GM18511 (cell line): ENCODE measurements around the gene CXCR5.

Source experiments
- ATAC-seq: cut with Tn5 transposase; IDR thresholded peaks from one replicate; pipeline ENCODE4 v1.9.1; 2021; ENCODE audit warnings: mild to moderate bottlenecking, moderate library complexity; ENCODE audit not compliant: unreplicated experiment

Gene CXCR5

GRCh38 chr11:118876286-118876685 is 7.4 kb upstream of the CXCR5 start:
- no peak for ATAC-seq

GRCh38 chr11:118877487-118878162 is 6.1 kb upstream of the CXCR5 start:
- no peak for ATAC-seq

- no peak for ATAC-seq
These were observed 5.5 kb upstream of the CXCR5 start for GRCh38 chr11:118878163-118878563.

DNA sequence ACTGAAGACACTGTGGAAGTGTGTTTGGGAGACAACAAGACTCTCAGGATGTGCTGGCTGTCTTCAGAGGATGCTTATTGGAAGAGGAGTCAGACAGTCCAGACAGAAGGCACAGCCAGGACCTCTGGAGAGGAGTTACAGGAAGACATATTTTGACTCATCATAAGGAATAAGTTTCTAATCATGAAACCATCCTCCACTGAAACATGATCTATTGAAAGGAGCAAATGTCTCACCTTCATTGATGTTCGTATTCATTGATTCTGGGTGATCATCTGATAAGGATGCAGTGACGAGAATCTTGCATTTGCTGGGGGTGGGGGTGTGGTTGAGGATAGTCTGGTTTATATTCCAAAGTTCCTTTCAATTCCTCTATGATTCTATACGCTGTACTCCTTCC is 2.5 kb upstream of the CXCR5 start:
- ATAC-seq, result no peak

- ATAC-seq, result no peak
These were observed 1.2 kb upstream of the CXCR5 start for GRCh38 chr11:118882491-118882890.

DNA sequence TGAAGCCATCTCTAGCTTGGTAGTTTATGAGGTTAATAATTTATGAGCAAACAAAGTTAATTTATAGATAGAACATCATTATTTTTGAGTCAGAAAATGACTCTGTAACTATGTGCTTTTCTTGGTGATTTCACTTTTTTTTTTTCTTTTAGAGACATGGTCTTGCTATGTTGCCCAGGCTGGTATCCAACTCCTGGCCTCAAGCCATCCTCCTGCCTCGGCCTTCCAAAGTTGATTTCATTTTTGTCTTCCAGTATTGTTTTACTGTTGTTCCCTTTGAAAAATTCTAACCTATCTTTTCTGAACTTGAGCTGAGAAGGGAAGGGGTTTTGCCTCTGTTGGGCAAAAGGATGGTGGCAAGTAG is 706 bp upstream of the CXCR5 start:
- no peak for ATAC-seq

DNA sequence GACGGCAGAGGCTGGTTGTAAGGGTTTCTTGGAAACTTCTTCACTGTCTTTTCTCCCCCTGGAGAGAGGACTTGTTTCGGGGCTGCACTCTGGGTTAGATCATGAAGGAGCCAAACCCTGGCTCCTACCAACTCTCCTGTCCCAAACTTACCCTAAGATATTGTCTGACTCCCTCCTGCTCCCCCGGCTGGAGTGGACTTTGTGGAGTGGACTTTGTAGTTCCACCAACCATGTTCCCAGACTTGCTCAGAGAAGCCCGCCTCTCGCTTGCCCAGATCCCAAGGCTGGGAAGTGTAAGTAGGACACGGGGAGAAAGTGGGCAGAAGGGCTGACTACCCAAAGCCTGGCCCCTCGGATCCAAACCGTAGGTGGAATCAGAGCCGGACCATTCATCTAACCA is 1.2 kb downstream of the CXCR5 start:
- no peak for ATAC-seq

DNA sequence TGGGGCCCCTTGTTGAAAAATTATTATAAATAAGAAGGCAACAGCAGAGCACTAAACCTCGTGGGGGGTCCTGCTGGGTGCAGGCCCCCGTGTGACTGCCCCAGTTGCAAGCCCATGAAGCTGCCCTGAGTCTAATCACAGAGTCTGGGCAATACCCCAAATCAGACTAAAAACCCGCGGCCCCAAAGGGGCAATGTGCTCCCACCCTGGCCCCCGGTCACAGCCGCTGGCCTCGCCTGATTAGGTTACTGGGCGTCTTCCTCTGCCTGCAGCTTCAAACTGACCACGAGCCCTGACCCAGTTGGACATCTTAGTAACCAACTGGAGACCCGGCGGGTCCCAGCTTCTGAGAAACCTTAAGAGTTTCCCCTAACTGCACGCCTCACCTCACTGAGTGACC is 1.6 kb downstream of the CXCR5 start:
- ATAC-seq, result no peak

DNA sequence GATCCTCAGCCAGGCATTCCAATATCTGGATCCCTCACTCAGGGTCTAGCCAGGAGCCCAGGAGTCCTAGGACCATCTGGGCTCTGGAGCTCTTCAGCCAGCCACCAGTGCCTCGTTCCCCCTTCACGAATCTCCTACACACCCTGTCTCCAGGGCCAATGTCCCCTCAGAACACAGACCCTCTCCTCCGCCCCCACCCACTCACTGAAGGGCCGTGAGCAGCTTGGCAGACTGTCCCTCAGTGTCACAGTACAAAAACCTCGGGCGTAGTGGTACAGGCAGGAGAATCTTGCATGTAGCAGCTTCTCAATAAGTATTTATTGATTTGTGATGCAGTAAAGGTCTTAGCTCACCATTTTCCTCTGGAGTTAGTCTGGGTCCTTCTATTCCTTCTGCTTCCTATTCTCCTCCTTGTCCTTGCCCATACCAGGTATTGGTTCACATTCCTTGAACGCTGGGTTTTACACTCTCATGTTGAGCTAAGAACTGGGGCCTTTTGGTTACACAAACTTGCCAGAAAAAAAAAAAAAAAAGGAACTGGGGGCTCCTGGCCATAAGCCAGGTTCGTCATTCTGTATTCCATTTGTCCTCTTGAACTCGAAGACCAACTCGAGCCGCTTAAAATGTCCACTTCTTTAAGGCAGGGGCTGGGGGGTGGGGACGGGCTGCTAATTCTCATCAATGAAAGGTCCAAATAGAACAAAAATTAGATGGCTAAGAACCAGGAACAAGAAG is 2.3 kb downstream of the CXCR5 start:
- no peak for ATAC-seq

- peak; percentile 59 for ATAC-seq
These were observed 3.0 kb downstream of the CXCR5 start for GRCh38 chr11:118886681-118887111.

- no peak for ATAC-seq
These were observed 3.5 kb downstream of the CXCR5 start for GRCh38 chr11:118887206-118887605.

DNA sequence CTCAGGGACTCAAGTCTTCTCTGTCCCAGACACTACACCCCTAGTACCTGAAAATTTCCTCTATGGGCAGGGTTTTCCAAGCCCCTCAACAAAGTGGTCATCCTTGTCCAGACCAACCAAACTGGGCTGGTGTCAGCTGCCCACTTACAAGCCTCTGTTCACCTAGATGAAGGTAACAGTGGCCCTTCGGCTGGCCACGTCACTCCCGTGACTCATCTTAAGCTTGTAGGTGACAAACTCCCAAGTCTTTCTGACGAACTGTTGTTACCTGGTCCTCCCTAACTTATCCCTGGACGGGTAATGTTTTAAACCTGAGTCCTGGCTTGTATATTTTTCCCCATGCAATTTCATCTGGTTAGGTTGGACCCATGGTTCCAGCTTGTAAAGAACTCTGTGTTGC is 4.7 kb downstream of the CXCR5 start:
- ATAC-seq, result no peak

DNA sequence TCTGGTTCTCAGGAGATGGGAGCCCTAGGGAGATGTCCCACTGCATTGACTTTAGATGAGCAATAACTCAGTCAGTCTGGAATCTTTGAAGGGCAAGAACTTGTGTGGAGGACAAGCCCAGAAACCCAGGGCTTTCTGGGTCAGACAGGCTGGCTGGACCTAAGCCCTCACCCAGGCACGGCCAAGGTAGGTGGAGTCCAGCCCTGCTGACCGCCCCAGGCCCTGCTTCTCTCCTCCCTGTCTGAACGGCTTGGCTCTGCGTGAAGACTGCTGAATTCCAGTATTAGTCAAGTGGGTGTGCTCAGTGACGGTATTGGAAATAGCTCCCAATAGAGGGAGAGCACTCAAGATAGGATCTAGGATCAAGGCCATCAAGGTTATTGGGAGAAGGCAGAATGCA is 6.1 kb downstream of the CXCR5 start:
- ATAC-seq, result no peak

GRCh38 chr11:118892514-118892913 is 8.8 kb downstream of the CXCR5 start:
- ATAC-seq, result no peak

GRCh38 chr11:118892964-118893363 is 9.3 kb downstream of the CXCR5 start:
- ATAC-seq, result no peak

DNA sequence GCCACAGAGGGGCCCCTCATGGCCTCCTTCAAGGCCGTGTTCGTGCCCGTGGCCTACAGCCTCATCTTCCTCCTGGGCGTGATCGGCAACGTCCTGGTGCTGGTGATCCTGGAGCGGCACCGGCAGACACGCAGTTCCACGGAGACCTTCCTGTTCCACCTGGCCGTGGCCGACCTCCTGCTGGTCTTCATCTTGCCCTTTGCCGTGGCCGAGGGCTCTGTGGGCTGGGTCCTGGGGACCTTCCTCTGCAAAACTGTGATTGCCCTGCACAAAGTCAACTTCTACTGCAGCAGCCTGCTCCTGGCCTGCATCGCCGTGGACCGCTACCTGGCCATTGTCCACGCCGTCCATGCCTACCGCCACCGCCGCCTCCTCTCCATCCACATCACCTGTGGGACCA is 10.0 kb downstream of the CXCR5 start:
- ATAC-seq, result no peak

GRCh38 chr11:118894192-118894591 is 10.5 kb downstream of the CXCR5 start:
- ATAC-seq, result no peak

GRCh38 chr11:118895093-118896039 is 11.7 kb downstream of the CXCR5 start:
- peak; percentile 73 for ATAC-seq

DNA sequence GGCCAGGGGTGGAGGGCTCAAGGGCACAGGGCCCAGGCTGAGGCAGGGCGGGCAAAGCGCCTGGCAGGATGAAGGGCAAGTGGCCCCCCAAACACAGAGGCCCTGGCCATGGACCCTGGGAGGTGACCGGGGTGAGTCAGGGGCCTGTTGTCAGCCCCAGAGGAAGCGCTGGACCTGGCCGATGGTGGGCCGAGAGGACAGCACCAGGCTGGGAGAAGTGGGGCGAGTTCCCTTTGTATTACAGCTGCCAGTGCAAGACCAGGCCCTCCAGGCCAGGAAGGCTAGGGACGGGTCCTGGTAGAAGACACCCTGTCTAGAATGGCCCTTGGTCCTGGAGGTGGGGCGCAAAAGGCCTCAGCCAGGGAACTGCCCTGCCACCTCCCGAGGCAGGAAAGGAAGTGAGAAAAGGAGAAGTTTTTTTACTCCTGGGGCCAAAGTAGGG is 12.8 kb downstream of the CXCR5 start:
- ATAC-seq, result no peak

- no peak for ATAC-seq
These were observed 13.4 kb downstream of the CXCR5 start for GRCh38 chr11:118896921-118897591.

GRCh38 chr11:118897721-118898310 is 14.1 kb downstream of the CXCR5 start:
- ATAC-seq, result no peak
